Esophagus squamous epithelium (tissue), 5 donors: ENCODE results near the gene MMD. TPM values are rescaled to one million over a fixed set of nuclear protein-coding genes. Genes with fewer than 3 reads are reported as not detected.
"Not testable (repeated sequence)": the region's sequence is repeated elsewhere in the genome, so short reads cannot be mapped to it uniquely, and the experiment has no call there.

ENCODE experiments used
- DNase-seq: peaks from one replicate; lab custom pipeline; 2025; lab: John Stamatoyannopoulos, UW
- H3K27ac ChIP-seq, 4 donors: fragments of 200-600 bp; sonication (generic); one replicate each; pipeline ENCODE4 v1.5.1; 2016 to 2019; ENCODE audit warnings: mild to moderate bottlenecking in 1 of 4
- H3K27me3 ChIP-seq, 4 donors: fragments of 200-600 bp; sonication (generic); 1 replicate in 3 of 4; 2 replicates in 1 of 4; pipeline versions ENCODE4 v1.5.1 to v1.6.0; 2017 to 2021; ENCODE audit warnings: antibody characterized with exemption in 1 of 4
- H3K36me3 ChIP-seq, 3 donors: fragments of 200-600 bp; sonication (generic); one replicate each; pipeline ENCODE4 v1.5.1; 2016 to 2019
- H3K4me1 ChIP-seq, 3 donors: fragments of 200-600 bp; sonication (generic); one replicate each; pipeline ENCODE4 v1.5.1; 2017 to 2019
- H3K4me3 ChIP-seq, 4 donors: fragments of 200-600 bp; sonication (generic); 1 replicate in 3 of 4; 2 replicates in 1 of 4; pipeline ENCODE4 v1.5.1; 2016 to 2019; ENCODE audit warnings: mild to moderate bottlenecking in 2 of 4, moderate library complexity in 1 of 4
- H3K9me3 ChIP-seq, 3 donors: fragments of 200-600 bp; sonication (generic); one replicate each; pipeline ENCODE4 v1.5.1; 2016 to 2019
- POLR2A ChIP-seq, 4 donors: fragments of 450-650 bp; IDR thresholded peaks; one replicate each; pipeline ENCODE4 v1.6.1; 2017; ENCODE audit warnings: antibody characterized with exemption in 4 of 4, mild to moderate bottlenecking in 4 of 4, moderate library complexity in 3 of 4
- WGBS, 2 donors: methylation state at CpG; one replicate each; pipeline ENCODE4 v1.1.5; 2018; 5-methylcytosine and 5-hydroxymethylcytosine counted together
- intact Hi-C: fragments of 100-400 bp; cut with DNase I; formaldehyde crosslinking; loops from one replicate; pipeline ENCODE4 v1.15.0; 2022
- total RNA-seq, 4 donors: library from RNA; depleted of rRNA; stranded (reverse); fragments of >200 nt; gene quantifications; one replicate each; pipeline ENCODE4 v1.1.0, GENCODE V29; 2016
- TF ChIP-seq, protein P1 (sequence below), 6 experiments: fragments of 450-650 bp in 4 of 6; fragments of 200-600 bp in 2 of 6; sonication (generic) in 2 of 6; IDR thresholded peaks; one replicate each; pipeline ENCODE4 v1.5.1; 2016 to 2019; ENCODE audit warnings: antibody characterized with exemption in 6 of 6, mild to moderate bottlenecking in 4 of 6, moderate library complexity in 4 of 6
- donor health status: DM: yes; HTN: yes; CAD: no.

The MMD gene
- total RNA-seq, 4 donors from 2014 or later, result 1.3 to 14.7 (median 8.9) TPM

DNA sequence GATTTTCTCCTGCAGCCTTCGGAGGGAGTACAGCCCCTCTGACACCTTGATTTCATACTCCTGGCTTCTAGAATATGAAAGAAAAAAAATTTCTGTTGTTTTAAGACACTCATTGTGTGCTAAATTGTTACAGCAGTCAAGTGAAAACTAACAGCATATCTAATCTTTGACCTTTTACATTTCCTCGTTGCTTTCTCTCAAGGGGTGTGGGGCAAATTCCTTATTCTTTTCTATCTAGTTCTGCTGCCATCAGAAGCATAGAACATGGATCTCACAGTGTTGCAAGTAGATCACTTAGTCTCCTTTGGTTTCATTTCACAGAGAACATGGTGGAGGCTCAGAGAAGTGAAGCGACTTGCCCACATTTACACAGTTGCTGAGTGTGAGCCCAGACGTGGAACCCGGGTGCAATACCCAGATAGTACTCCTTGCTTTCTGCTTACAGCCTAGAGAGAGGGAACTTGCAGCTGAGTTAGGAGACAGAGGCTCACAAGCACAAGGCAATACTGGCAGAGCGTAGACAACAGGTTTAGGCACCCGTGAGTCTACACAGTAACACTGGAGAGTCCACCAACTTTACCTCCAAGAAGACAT, 28.7 kb upstream of the MMD start:
- WGBS, 2 donors, result 84% methylated on average over 6 to 7 of the region's 7 CpGs
- H3K9me3 ChIP-seq, result no peaks in the 10 kb centered on the region
- no peak for DNase-seq
- no peak overlapping the region for H3K4me3 ChIP-seq
- peak overlapping the region in 2 of 4 donors; percentile 59 to 79 for H3K27ac ChIP-seq
- peaks cover 0 to 55% (median 11%) of the 10 kb centered on the region in 3 donors for H3K4me1 ChIP-seq
- no peak for TF ChIP-seq POLR2A (IDR thresholded peaks at IDR 0.05)
- TF ChIP-seq, protein P1, sequence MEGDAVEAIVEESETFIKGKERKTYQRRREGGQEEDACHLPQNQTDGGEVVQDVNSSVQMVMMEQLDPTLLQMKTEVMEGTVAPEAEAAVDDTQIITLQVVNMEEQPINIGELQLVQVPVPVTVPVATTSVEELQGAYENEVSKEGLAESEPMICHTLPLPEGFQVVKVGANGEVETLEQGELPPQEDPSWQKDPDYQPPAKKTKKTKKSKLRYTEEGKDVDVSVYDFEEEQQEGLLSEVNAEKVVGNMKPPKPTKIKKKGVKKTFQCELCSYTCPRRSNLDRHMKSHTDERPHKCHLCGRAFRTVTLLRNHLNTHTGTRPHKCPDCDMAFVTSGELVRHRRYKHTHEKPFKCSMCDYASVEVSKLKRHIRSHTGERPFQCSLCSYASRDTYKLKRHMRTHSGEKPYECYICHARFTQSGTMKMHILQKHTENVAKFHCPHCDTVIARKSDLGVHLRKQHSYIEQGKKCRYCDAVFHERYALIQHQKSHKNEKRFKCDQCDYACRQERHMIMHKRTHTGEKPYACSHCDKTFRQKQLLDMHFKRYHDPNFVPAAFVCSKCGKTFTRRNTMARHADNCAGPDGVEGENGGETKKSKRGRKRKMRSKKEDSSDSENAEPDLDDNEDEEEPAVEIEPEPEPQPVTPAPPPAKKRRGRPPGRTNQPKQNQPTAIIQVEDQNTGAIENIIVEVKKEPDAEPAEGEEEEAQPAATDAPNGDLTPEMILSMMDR (IDR thresholded peaks at IDR 0.05), result no peak
- intact Hi-C loops, result no loop called here
- no peaks in the 10 kb centered on the region for H3K36me3 ChIP-seq
- H3K27me3 ChIP-seq, result no peaks in the 10 kb centered on the region

DNA sequence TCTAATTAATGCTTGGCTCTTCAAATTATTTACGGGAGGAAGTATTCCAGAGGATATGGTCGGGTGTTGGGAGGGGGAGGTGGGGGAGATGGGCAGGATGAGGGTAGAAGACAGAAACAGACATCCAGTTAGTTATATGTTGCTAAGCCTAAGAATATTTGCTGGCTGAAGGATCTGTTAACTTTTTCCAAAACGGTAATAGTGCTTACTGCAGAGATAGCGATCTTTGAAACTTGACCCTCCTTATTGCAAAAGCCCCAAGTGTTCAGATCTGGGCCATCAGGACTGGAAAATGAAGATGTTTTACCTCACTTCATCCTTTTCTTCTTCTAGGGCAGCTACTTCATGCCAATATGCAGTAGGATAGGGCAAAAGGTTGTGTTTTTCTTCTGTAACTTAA, 27.0 kb upstream of the MMD start:
- no peaks in the 10 kb centered on the region for H3K36me3 ChIP-seq
- H3K9me3 ChIP-seq, result no peaks in the 10 kb centered on the region
- peaks cover 0 to 53% (median 9%) of the 10 kb centered on the region in 3 donors for H3K4me1 ChIP-seq
- H3K27me3 ChIP-seq, result no peaks in the 10 kb centered on the region
- TF ChIP-seq, protein P1 (IDR thresholded peaks at IDR 0.05), result no peak
- no peak for TF ChIP-seq POLR2A (IDR thresholded peaks at IDR 0.05)
- intact Hi-C loops, result no loop called here
- H3K4me3 ChIP-seq, result no peak overlapping the region
- no peak for DNase-seq
- WGBS, 2 donors, result 43 to 55% methylated on average over 4 of the region's 4 CpGs
- peak overlapping the region in 3 of 4 donors; percentile 25 to 66 (median 50) for H3K27ac ChIP-seq

DNA sequence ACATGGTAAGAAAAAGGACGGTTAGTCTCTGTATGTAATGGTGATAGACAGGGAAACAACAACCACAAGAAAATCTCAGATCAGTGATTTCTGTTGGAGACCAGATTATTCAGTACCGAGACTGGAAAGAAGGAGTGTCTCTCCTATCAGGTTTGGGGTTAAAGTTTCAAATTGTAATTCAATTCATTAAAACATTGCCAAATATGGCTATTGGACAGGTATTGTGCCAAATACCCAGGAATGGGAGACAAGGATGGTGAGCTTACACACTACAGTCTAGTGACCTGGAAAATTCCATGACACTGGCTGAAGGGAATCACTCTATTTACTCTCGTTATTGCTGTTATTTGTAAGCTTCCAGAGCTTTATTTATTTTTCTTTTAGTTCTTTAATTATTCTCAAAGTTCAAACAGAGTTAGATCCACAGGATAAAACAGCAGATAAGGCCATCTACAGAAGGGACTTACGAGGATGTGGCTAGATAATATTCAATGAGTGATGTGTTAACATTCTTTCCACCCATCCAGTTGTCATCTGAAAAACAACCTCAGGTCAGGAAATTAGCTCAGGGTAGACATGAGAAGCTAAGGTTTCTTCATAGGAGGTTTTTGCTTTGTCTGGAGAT, 25.1 kb upstream of the MMD start:
- Histone ChIP-seq H3K36me3 (no peaks in the 10 kb centered on the region), H3K4me1 (peaks cover 0 to 51% (median 9%) of the 10 kb centered on the region in 3 donors)

DNA sequence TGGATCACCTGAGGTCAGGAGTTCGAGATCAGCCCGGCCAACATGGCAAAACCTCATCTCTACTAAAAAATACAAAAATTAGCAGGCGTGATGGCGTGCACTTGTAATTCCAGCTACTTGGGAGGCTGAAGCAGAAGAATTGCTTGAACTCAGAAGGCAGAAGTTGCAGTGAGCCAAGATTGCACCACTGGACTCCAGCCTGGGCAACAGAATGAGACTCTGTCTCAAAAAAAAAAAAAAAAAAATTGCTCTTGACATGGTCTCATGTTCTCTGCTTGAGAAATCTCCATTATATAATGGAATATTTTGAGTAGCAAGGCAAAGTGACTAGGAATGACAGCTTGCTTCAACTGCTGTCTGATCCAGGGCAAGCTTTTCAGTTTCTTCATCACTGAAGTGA, 24.4 kb upstream of the MMD start:
- WGBS, 2 donors, result 71 to 88% methylated on average over 2 to 4 of the region's 4 CpGs
- H3K36me3 ChIP-seq, intact Hi-C loops, H3K27me3 ChIP-seq, H3K9me3 ChIP-seq, H3K4me3 ChIP-seq, DNase-seq: not testable (repeated sequence)
- H3K27ac ChIP-seq, result peak overlapping the region in 3 of 4 donors; percentile 75 to 83 (median 78)
- H3K4me1 ChIP-seq, result peaks cover 0 to 44% (median 9%) of the 10 kb centered on the region in 3 donors

More for the DNA sequence above, 25.1 kb upstream of the MMD start:
- H3K27me3 ChIP-seq, result no peaks in the 10 kb centered on the region
- DNase-seq, result no peak
- intact Hi-C loops, result no loop called here
- no peak for TF ChIP-seq POLR2A (IDR thresholded peaks at IDR 0.05)
- TF ChIP-seq, protein P1 (IDR thresholded peaks at IDR 0.05), result no peak
- H3K9me3 ChIP-seq, result no peaks in the 10 kb centered on the region
- H3K27ac ChIP-seq, result peak overlapping the region in 3 of 4 donors; percentile 29 to 78 (median 50)
- H3K4me3 ChIP-seq, result no peak overlapping the region
- WGBS, 2 donors, result 61 to 74% methylated on average over 4 of the region's 4 CpGs

DNA sequence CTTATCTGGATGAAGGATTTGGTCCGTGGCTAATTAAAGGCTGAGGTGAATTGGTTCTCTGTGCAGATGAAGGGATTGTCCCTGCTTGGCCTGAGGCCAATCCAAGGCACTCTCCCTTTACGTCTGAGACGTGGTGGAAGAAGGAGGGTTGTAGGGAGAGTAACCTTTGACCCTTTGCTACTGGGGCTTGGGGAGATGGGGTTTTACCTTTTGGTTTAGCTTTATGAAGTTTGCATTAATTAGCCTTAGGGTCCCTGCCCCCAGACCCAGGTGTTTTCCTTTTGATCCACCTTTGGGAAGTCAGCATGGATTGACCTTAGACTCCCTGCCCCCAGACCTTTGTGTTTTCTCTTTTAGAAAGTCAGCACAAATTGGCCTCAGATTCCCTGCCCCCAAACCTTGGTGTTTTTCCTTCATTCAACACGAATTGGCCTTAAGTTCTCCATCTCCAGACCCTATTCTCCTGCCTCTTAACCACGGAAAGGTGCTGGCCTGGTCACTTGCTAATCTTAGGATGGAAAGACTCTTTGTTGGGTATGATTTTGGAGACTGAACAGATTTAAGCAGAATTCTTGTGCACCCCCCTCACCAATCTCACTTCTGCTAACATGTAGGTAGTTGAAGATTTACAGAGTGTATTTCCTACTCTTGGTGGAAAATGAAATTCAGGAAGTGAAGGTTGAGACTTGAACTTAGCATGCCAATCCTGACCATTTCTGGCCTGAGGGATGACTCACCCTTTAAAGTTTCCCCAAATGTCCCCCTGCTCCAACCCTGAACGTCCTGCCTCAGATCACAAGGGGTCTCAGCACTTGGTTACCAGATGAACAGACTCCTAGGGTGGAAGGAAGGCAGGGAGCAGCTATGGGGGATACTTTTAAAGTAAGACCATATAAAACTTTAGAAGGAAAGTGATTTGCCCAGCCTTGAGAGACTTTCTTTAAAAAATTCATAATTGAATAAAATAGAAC, 23.1 kb upstream of the MMD start:
- intact Hi-C loops, result no loop called here
- 62 to 66% methylated on average over 6 of the region's 6 CpGs for WGBS, 2 donors
- peak overlapping the region; percentile 29 to 83 (median 76) for H3K27ac ChIP-seq

More for the DNA sequence above, 23.1 kb upstream of the MMD start:
- Histone ChIP-seq H3K36me3 (no peaks in the 10 kb centered on the region), H3K4me3 (no peak overlapping the region), H3K4me1 (peaks cover 0 to 38% (median 9%) of the 10 kb centered on the region in 3 donors), H3K27me3 (no peaks in the 10 kb centered on the region), H3K9me3 (no peaks in the 10 kb centered on the region)
- no peak for DNase-seq
- TF ChIP-seq POLR2A (IDR thresholded peaks at IDR 0.05), result no peak
- TF ChIP-seq, protein P1 (IDR thresholded peaks at IDR 0.05), result no peak
